SU-DHL-6 (cell line): ENCODE data around the gene CEP72.

Source experiments
- H2AFZ ChIP-seq: fragments of 200-600 bp; sonication (generic); 2 replicates; pipeline ENCODE4 v1.6.1; 2014; ENCODE audit warnings: low read depth, mild to moderate bottlenecking, moderate library complexity, mixed read lengths, antibody characterized with exemption, low read length; ENCODE audit not compliant: severe bottlenecking
- H3F3A ChIP-seq: fragments of 200-600 bp; shearing (Covaris generic); 2 replicates; pipeline ENCODE4 v1.6.0; 2016; ENCODE audit warnings: antibody characterized with exemption, mild to moderate bottlenecking; ENCODE audit not compliant: insufficient read depth
- H3K27ac ChIP-seq: fragments of 200-600 bp; sonication (generic); 2 replicates; pipeline ENCODE4 v1.5.1; 2016; ENCODE audit warnings: low read depth, mild to moderate bottlenecking, low read length, moderate library complexity, mixed read lengths
- H3K27me3 ChIP-seq: fragments of 200-600 bp; sonication (generic), shearing (Covaris generic); 2 replicates; pipeline ENCODE4 v1.6.0; 2014; ENCODE audit warnings: mild to moderate bottlenecking, low read length
- H3K36me3 ChIP-seq: fragments of 200-600 bp; sonication (generic); 2 replicates; pipeline ENCODE4 v1.6.1; 2014; ENCODE audit warnings: mild to moderate bottlenecking, low read length, mixed read lengths
- H3K4me2 ChIP-seq: fragments of 300-600, 200-600 bp; shearing (Covaris generic), sonication (generic); 2 replicates; pipeline ENCODE4 v1.6.0; 2014; ENCODE audit warnings: low read length, low read depth, mild to moderate bottlenecking; ENCODE audit not compliant: poor library complexity, severe bottlenecking
- H3K4me3 ChIP-seq: fragments of 200-600 bp; sonication (generic); 2 replicates; pipeline ENCODE4 v1.5.1; 2014; ENCODE audit warnings: antibody characterized with exemption, low read length, mild to moderate bottlenecking, mixed read lengths; ENCODE audit not compliant: insufficient read depth, poor library complexity, severe bottlenecking
- H3K79me2 ChIP-seq: fragments of 200-600 bp; sonication (generic); 2 replicates; pipeline ENCODE4 v1.6.1; 2014; ENCODE audit warnings: mild to moderate bottlenecking, low read length, moderate library complexity; ENCODE audit not compliant: insufficient read depth
- H3K9ac ChIP-seq: fragments of 200-600 bp; sonication (generic); 2 replicates; pipeline ENCODE4 v1.7.0; 2014; ENCODE audit warnings: mild to moderate bottlenecking, low read length
- H3K9me2 ChIP-seq: fragments of 200-600 bp; sonication (generic); replicated peaks from 2 replicates; pipeline ENCODE4 v1.6.1; 2014; ENCODE audit warnings: low read length; ENCODE audit not compliant: insufficient read depth
- H3K9me3 ChIP-seq: fragments of 200-600 bp; sonication (generic); 2 replicates; pipeline ENCODE4 v1.6.1; 2014; ENCODE audit warnings: low read length, mixed read lengths; ENCODE audit not compliant: insufficient read depth
- H4K20me1 ChIP-seq: fragments of 200-600 bp; sonication (generic); 2 replicates; pipeline ENCODE4 v1.6.1; 2014; ENCODE audit warnings: low read depth, mild to moderate bottlenecking, antibody characterized with exemption, low read length, moderate library complexity, mixed read lengths
- CTCF ChIP-seq: fragments of 200-600 bp; sonication (generic); IDR thresholded peaks from one replicate; pipeline ENCODE4 v1.5.1; 2017; ENCODE audit warnings: antibody characterized with exemption, mild to moderate bottlenecking, low read length, moderate library complexity; ENCODE audit not compliant: insufficient read depth, poor library complexity, severe bottlenecking
- EZH2phosphoT487 ChIP-seq: fragments of 200-600 bp; sonication (generic), shearing (Covaris generic); conservative IDR thresholded peaks from 2 replicates; pipeline ENCODE4 v1.6.1; 2018; ENCODE audit warnings: mild to moderate bottlenecking, antibody characterized with exemption, low read length, moderate library complexity, mixed read lengths

The CEP72 gene

GRCh38 chr5:637581-638450 is 25.7 kb downstream of the CEP72 start:
- H3K36me3 ChIP-seq = no peaks in the 10 kb centered on the region
- no peaks in the 10 kb centered on the region for H4K20me1 ChIP-seq
- TF ChIP-seq CTCF (no peak), EZH2phosphoT487 (no peak)

DNA sequence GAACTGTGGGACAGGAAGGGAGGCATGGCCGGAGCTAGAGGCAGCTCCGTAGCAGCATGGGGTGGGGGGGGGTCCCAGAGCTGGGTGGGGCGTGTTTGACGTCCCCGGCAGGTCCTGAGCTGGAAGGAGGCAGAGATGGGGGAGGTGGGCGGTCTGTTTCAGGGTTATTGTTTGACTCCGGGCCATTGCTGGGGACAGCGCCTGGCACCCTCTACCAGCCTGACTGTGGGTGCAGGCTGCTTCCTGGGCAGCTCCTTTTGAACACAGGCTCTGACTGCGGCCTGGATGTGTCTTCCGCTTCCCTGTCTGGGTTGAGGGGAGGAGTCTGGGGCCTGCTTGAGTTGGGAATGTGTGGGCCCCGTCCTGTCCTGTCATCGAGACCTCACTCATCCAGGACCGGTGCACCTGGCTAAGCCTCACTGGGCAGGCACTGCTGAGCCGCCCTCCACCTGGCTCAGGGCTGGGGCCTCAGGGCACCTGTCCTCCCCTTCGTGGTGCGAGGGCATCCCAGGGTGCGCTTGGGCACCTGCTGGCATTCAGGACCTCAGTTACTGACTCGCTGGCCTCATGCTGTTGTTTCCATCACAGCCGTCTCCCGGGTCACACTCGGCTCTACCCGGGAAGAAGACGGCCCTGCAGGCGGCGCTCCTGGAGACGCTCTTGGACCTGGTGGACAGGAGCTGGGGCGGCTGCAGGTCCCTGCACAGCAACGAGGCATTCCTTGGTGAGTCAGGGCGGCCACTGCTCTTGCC is 26.5 kb downstream of the CEP72 start:
- Histone ChIP-seq H3F3A (no peaks in the 10 kb centered on the region), H3K4me3 (no peak overlapping the region), H2AFZ (no peak overlapping the region), H3K36me3 (no peaks in the 10 kb centered on the region), H3K27me3 (no peaks in the 10 kb centered on the region), H3K9me3 (no peaks in the 10 kb centered on the region), H3K9me2 (no peaks in the 10 kb centered on the region), H3K27ac (no peak overlapping the region), H3K79me2 (no peaks in the 10 kb centered on the region), H4K20me1 (no peaks in the 10 kb centered on the region), H3K9ac (no peak overlapping the region), H3K4me2 (no peak overlapping the region)
- TF ChIP-seq CTCF (no peak), EZH2phosphoT487 (no peak)

More at GRCh38 chr5:637581-638450, 25.7 kb downstream of the CEP72 start:
- no peaks in the 10 kb centered on the region for H3K9me2 ChIP-seq
- no peak overlapping the region for H3K4me3 ChIP-seq
- H3K79me2 ChIP-seq = no peaks in the 10 kb centered on the region
- H3F3A ChIP-seq = no peaks in the 10 kb centered on the region
- no peak overlapping the region for H3K4me2 ChIP-seq
- no peak overlapping the region for H2AFZ ChIP-seq
- H3K27me3 ChIP-seq = no peaks in the 10 kb centered on the region
- H3K9ac ChIP-seq = no peak overlapping the region
- no peak overlapping the region for H3K27ac ChIP-seq
- H3K9me3 ChIP-seq = no peaks in the 10 kb centered on the region

DNA sequence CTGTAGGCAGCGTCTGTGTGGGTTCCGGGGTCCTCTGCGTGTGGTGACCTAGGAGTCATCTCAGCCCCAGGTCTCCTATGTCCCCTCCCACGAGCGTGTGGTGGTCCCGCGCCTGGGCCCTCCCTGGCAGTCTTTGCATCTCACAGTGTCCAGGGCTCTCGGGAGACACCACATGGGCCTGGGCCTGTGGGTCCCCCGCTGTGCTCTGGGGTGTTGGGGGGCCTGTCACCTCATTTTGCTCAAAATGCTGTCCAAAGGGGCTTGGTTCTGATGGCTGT is 27.1 kb downstream of the CEP72 start:
- H3K27ac ChIP-seq = no peak overlapping the region
- no peaks in the 10 kb centered on the region for H3K9me3 ChIP-seq
- no peak overlapping the region for H3K9ac ChIP-seq
- no peaks in the 10 kb centered on the region for H3F3A ChIP-seq
- H3K4me2 ChIP-seq = no peak overlapping the region
- no peaks in the 10 kb centered on the region for H4K20me1 ChIP-seq
- TF ChIP-seq EZH2phosphoT487 (no peak), CTCF (no peak)
- 0 out of 2 replicates have a peak, but pooled peaks cover 2% of the 10 kb centered on the region for H3K36me3 ChIP-seq
- H3K4me3 ChIP-seq = no peak overlapping the region
- no peaks in the 10 kb centered on the region for H3K79me2 ChIP-seq
- H3K9me2 ChIP-seq = no peaks in the 10 kb centered on the region
- no peak overlapping the region for H2AFZ ChIP-seq
- H3K27me3 ChIP-seq = no peaks in the 10 kb centered on the region
